Immature natural killer cell (primary cell): Measurements from ENCODE around the gene SBF1. TPM values are rescaled to one million over a fixed set of nuclear protein-coding genes. Genes with fewer than 3 reads are reported as not detected.

Source experiments
- DNase-seq, 3 donors: peaks; one replicate each; pipeline ENCODE4 v3.0.0; 2022; ENCODE audit warnings: mixed read lengths in 1 of 3
- H3K27ac Mint-ChIP-seq, 6 donors: one replicate each; pipeline ENCODE4 v1.8.0; 2020; ENCODE audit warnings: mixed read lengths in 6 of 6, mild to moderate bottlenecking in 5 of 6, inconsistent platforms in 4 of 6, moderate library complexity in 3 of 6
- H3K27me3 Mint-ChIP-seq, 3 donors: one replicate each; pipeline ENCODE4 v1.8.0; 2020 to 2021; ENCODE audit warnings: low read depth in 3 of 3, mild to moderate bottlenecking in 3 of 3, mixed read lengths in 3 of 3, moderate library complexity in 3 of 3, inconsistent platforms in 1 of 3
- H3K36me3 Mint-ChIP-seq, 3 donors: one replicate each; pipeline ENCODE4 v1.8.0; 2020; ENCODE audit warnings: mixed read lengths in 3 of 3, inconsistent platforms in 2 of 3, mild to moderate bottlenecking in 2 of 3
- H3K4me1 Mint-ChIP-seq, 2 donors: one replicate each; pipeline ENCODE4 v1.8.0; 2020; ENCODE audit warnings: inconsistent platforms in 2 of 2, mild to moderate bottlenecking in 2 of 2, mixed read lengths in 2 of 2, moderate library complexity in 1 of 2
- H3K4me3 Mint-ChIP-seq, 5 donors: one replicate each; pipeline ENCODE4 v1.8.0; 2020; ENCODE audit warnings: mild to moderate bottlenecking in 5 of 5, mixed read lengths in 5 of 5, inconsistent platforms in 3 of 5, moderate library complexity in 3 of 5
- H3K9me3 Mint-ChIP-seq, 6 donors: one replicate each; pipeline ENCODE4 v1.8.0; 2020; ENCODE audit warnings: mild to moderate bottlenecking in 6 of 6, mixed read lengths in 6 of 6, inconsistent platforms in 4 of 6, moderate library complexity in 3 of 6
- polyA plus RNA-seq, 3 donors: library from polyadenylated mRNA; unstranded; fragments of 300-500 nt; fragmentation: Illumina TruSeq; gene quantifications; one replicate each; pipeline ENCODE4 v1.2.3, GENCODE V29; 2021

The SBF1 gene
- polyA plus RNA-seq, 3 donors from 2014 or later: 12.1 to 42.8 (median 14.2) TPM

GRCh38 chr22:50445880-50446707 lies 28.7 kb downstream of the SBF1 start:
- H3K4me1 Mint-ChIP-seq: peaks cover 49 to 52% of the 10 kb centered on the region in 2 donors
- peak overlapping the region; percentile 88 to 94 (median 92) for H3K27ac Mint-ChIP-seq
- H3K27me3 Mint-ChIP-seq: peaks cover 9 to 43% (median 20%) of the 10 kb centered on the region in 3 donors
- peaks cover 9 to 24% (median 13%) of the 10 kb centered on the region in 3 donors for H3K36me3 Mint-ChIP-seq
- no peaks in the 10 kb centered on the region for H3K9me3 Mint-ChIP-seq
- peak overlapping the region; percentile 33 to 67 (median 63) for H3K4me3 Mint-ChIP-seq
- no peak for DNase-seq

GRCh38 chr22:50445071-50445879 lies 29.6 kb downstream of the SBF1 start:
- Mint-ChIP-seq H3K4me1 (peaks cover 48 to 52% of the 10 kb centered on the region in 2 donors), H3K27ac (peak overlapping the region; percentile 88 to 94 (median 92)), H3K4me3 (peak overlapping the region; percentile 51 to 80 (median 64)), H3K9me3 (no peaks in the 10 kb centered on the region), H3K27me3 (peaks cover 9 to 43% (median 20%) of the 10 kb centered on the region in 3 donors), H3K36me3 (peaks cover 9 to 18% (median 13%) of the 10 kb centered on the region in 3 donors)
- DNase-seq: peak; percentile 78 to 85 (median 82)

GRCh38 chr22:50444663-50445062 lies 30.2 kb downstream of the SBF1 start:
- H3K36me3 Mint-ChIP-seq: peaks cover 7 to 16% (median 10%) of the 10 kb centered on the region in 3 donors
- H3K9me3 Mint-ChIP-seq: no peaks in the 10 kb centered on the region
- H3K27ac Mint-ChIP-seq: peak overlapping the region; percentile 88 to 94 (median 92)
- DNase-seq: no peak
- H3K4me3 Mint-ChIP-seq: peak overlapping the region in 4 of 5 donors; percentile 63 to 80 (median 66)
- H3K4me1 Mint-ChIP-seq: peaks cover 46 to 49% of the 10 kb centered on the region in 2 donors
- H3K27me3 Mint-ChIP-seq: peaks cover 6 to 42% (median 22%) of the 10 kb centered on the region in 3 donors

- Mint-ChIP-seq H3K36me3 (peaks cover 3 to 9% (median 7%) of the 10 kb centered on the region in 3 donors), H3K27ac (peak overlapping the region; percentile 88 to 94 (median 92)), H3K4me1 (peaks cover 40 to 42% of the 10 kb centered on the region in 2 donors), H3K9me3 (no peaks in the 10 kb centered on the region), H3K27me3 (peaks cover 6 to 39% (median 18%) of the 10 kb centered on the region in 3 donors), H3K4me3 (peak overlapping the region in 1 of 5 donors; percentile 13)
- no peak for DNase-seq
Measured at GRCh38 chr22:50443801-50444625, 30.8 kb downstream of the SBF1 start.

GRCh38 chr22:50443197-50443596 lies 31.6 kb downstream of the SBF1 start:
- peaks cover 31 to 34% of the 10 kb centered on the region in 2 donors for H3K4me1 Mint-ChIP-seq
- DNase-seq: no peak
- peak overlapping the region; percentile 3 to 48 (median 29) for H3K4me3 Mint-ChIP-seq
- H3K36me3 Mint-ChIP-seq: peaks cover 0 to 4% (median 3%) of the 10 kb centered on the region in 3 donors
- peaks cover 6 to 36% (median 10%) of the 10 kb centered on the region in 3 donors for H3K27me3 Mint-ChIP-seq
- peak overlapping the region; percentile 83 to 93 (median 90) for H3K27ac Mint-ChIP-seq
- H3K9me3 Mint-ChIP-seq: no peaks in the 10 kb centered on the region

- Mint-ChIP-seq H3K36me3 (no peaks in the 10 kb centered on the region), H3K27ac (peak overlapping the region in 4 of 6 donors; percentile 24 to 91 (median 53)), H3K27me3 (peaks cover 5 to 43% (median 5%) of the 10 kb centered on the region in 3 donors), H3K4me3 (no peak overlapping the region), H3K4me1 (peaks cover 24 to 26% of the 10 kb centered on the region in 2 donors), H3K9me3 (no peaks in the 10 kb centered on the region)
- DNase-seq: no peak
Measured at GRCh38 chr22:50441428-50441993, 33.3 kb downstream of the SBF1 start.

- Mint-ChIP-seq H3K9me3 (no peaks in the 10 kb centered on the region), H3K4me1 (peaks cover 21 to 22% of the 10 kb centered on the region in 2 donors), H3K27ac (peak overlapping the region in 1 of 6 donors; percentile 57), H3K4me3 (no peak overlapping the region), H3K27me3 (peaks cover 5 to 40% (median 8%) of the 10 kb centered on the region in 3 donors), H3K36me3 (no peaks in the 10 kb centered on the region)
- DNase-seq: no peak
Measured at GRCh38 chr22:50440544-50441249, 34.1 kb downstream of the SBF1 start.

GRCh38 chr22:50439871-50440331 lies 34.9 kb downstream of the SBF1 start:
- Mint-ChIP-seq H3K27me3 (peaks cover 3 to 37% (median 8%) of the 10 kb centered on the region in 3 donors), H3K4me3 (no peak overlapping the region), H3K36me3 (peaks cover 0 to 4% (median 3%) of the 10 kb centered on the region in 3 donors), H3K4me1 (peaks cover 13 to 14% of the 10 kb centered on the region in 2 donors), H3K9me3 (no peaks in the 10 kb centered on the region), H3K27ac (peak overlapping the region in 3 of 6 donors; percentile 7 to 65 (median 28))
- no peak for DNase-seq

GRCh38 chr22:50439314-50439870 lies 35.4 kb downstream of the SBF1 start:
- H3K4me3 Mint-ChIP-seq: no peak overlapping the region
- peaks cover 8 to 9% of the 10 kb centered on the region in 2 donors for H3K4me1 Mint-ChIP-seq
- H3K27ac Mint-ChIP-seq: peak overlapping the region in 1 of 6 donors; percentile 29
- DNase-seq: no peak
- peaks cover 0 to 4% (median 3%) of the 10 kb centered on the region in 3 donors for H3K36me3 Mint-ChIP-seq
- H3K9me3 Mint-ChIP-seq: no peaks in the 10 kb centered on the region
- peaks cover 3 to 34% (median 8%) of the 10 kb centered on the region in 3 donors for H3K27me3 Mint-ChIP-seq

- no peaks in the 10 kb centered on the region for H3K9me3 Mint-ChIP-seq
- peak overlapping the region in 1 of 6 donors; percentile 29 for H3K27ac Mint-ChIP-seq
- H3K36me3 Mint-ChIP-seq: peaks cover 0 to 4% (median 3%) of the 10 kb centered on the region in 3 donors
- H3K4me3 Mint-ChIP-seq: no peak overlapping the region
- peaks cover 8% of the 10 kb centered on the region in 2 donors for H3K4me1 Mint-ChIP-seq
- H3K27me3 Mint-ChIP-seq: peaks cover 3 to 34% (median 8%) of the 10 kb centered on the region in 3 donors
- DNase-seq: no peak
Measured at GRCh38 chr22:50438305-50439275, 36.2 kb downstream of the SBF1 start.
